CD4-positive, alpha-beta T cell treated with Interleukin-12 subunit alpha and Interleukin-12 subunit beta, for 1 hour (primary cell): Measurements from ENCODE around the gene IFIT3.
"Not testable (repeated sequence)": the region's sequence is repeated elsewhere in the genome, so short reads cannot be mapped to it uniquely, and the experiment has no call there.

ENCODE experiments used
- DNase-seq: peaks from one replicate; pipeline ENCODE4 v3.0.0-alpha.2; 2020

Gene IFIT3

DNA sequence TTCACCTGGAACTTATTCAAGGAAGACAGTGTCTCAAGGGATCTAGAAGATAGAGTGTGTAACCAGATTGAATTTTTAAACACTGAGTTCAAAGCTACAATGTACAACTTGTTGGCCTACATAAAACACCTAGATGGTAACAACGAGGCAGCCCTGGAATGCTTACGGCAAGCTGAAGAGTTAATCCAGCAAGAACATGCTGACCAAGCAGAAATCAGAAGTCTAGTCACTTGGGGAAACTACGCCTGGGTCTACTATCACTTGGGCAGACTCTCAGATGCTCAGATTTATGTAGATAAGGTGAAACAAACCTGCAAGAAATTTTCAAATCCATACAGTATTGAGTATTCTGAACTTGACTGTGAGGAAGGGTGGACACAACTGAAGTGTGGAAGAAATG, 10.9 kb downstream of the IFIT3 start:
- DNase-seq: no peak

DNA sequence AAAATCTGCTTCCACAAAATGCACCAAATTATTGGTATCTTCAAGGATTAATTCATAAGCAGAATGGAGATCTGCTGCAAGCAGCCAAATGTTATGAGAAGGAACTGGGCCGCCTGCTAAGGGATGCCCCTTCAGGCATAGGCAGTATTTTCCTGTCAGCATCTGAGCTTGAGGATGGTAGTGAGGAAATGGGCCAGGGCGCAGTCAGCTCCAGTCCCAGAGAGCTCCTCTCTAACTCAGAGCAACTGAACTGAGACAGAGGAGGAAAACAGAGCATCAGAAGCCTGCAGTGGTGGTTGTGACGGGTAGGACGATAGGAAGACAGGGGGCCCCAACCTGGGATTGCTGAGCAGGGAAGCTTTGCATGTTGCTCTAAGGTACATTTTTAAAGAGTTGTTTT, 12.1 kb downstream of the IFIT3 start:
- no peak for DNase-seq

- no peak for DNase-seq
Measured at GRCh38 chr10:89341649-89342048, 13.9 kb downstream of the IFIT3 start.

- DNase-seq: no peak
Measured at GRCh38 chr10:89342206-89342958, 14.6 kb downstream of the IFIT3 start.

GRCh38 chr10:89343089-89343767, 15.4 kb downstream of the IFIT3 start:
- DNase-seq: no peak

DNA sequence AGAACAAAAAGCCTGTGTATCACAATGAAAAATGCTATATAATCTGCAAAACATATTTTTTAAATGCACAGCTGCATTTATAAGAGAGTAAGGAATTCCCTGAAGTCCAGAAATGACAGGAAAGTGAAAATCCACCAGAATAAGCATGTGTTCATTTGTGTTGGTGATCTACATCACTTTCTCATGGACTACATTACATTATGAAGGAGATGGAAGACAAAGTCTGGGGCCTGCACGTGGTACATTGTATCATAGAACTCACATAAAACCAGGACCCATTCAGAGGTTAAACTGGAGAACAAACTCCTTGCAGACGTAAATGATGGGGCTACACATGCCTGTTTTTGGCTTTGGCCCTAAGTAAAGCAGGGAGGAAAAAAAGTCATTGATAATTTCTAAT, 16.4 kb downstream of the IFIT3 start:
- DNase-seq: no peak

GRCh38 chr10:89345367-89346000, 17.7 kb downstream of the IFIT3 start:
- DNase-seq: no peak

DNA sequence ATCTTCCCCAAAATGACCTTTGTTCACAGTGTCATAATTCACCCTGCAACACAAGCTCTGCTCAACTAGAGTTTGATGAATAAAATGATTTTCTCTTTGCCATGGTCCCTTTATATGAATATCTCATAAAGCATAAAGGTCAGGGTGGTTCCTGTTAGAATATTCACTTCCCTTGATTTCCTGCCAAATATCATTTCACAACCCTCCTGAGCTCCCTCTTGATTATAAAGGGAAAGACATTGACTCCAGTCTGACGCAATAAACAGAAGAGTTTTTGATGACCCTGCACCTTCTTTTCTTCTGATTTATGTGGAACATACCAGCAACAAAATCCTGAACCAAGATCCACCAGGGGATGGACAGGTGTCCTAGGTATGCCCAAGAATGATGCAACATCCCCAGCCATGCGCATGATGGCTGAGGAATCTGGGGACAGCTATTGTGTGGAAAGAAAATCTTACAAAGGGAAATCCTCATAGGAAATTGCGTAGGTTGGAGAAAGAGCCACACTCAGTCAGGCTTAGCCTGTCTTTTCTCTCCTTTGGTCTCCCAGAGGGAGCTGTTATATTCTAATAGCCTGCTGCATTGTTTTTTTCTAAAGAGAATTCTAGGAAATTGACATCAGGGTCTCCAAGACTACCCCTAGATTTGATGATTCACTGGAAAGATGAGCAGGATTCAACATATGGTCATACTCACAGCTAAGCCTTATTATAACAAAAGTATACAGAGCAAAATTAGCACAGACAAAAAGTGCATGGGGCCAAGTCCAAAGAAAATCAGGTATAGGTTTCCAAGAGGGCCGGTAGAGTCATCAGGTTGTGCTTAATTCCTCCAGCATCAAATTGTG, 18.8 kb downstream of the IFIT3 start:
- DNase-seq: no peak

DNA sequence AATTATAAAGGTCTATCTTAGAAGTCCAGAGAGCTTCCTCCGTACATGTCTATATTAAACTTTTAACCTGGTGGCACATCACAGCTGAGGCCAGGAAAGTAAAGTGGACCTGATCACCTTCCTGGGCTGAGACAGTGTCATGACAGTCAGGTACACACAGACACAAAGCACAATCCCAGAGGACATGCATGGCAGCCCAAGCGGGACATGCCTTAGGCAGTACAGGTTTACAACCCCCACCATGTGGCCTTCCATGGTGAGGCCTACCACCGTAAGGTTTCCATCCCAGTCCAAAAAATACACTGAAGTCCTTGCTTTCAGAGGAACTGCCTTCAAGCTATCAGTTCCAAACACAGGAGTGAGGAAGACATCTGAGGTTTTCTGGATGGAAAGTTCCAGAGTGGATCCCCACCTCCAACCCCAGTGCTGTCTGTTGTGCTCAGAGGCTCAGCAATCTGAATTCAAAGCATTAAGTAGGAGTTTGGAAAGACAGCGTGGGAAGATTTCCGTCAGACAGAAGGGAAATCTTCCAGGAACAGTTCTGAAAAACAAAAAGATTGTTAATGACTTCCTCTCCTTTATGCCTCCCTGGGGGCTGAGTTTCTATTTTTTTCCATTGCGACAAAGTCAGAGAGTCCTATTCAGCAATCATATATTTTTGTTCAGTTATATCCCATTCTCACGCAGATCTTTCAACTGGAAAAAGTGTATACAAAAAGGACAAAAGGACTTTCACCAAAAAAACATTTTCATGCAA, 20.1 kb downstream of the IFIT3 start:
- no peak for DNase-seq

- no peak for DNase-seq
Measured at GRCh38 chr10:89348481-89348880, 20.7 kb downstream of the IFIT3 start.

GRCh38 chr10:89348975-89349374, 21.2 kb downstream of the IFIT3 start:
- DNase-seq: no peak

DNA sequence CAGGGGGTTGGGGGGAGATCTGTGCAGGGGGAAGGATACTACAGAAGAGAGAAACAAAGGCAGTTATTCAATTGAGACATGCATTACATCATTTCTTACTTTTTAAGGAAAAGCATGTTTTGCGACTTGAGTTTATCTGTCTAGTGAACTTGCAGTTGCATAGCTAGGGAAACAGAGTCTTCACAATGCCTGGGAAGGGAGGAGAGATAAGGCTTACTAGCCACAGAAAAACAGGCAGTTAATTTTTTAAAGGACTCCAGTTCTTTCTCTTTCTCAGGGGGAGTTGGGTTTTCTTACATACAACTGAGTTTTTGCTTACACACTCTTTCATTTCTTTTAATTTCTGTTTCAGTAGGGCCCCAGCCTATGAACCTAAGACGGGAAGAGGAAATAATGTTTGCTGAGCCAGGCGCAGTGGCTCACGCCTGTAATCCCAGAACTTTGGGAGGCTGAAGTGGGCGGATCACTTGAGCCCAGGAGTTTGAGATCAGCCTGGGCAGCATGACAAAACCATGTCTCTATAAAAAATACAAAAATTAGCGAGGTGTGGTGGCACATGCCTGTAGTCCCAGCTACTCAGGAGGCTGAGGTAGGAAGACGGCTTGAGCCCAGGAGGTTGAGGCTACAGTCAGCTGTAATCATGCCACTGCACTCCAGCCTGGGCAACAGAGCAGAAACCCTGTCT, 23.0 kb downstream of the IFIT3 start:
- not testable (repeated sequence) for DNase-seq

GRCh38 chr10:89351412-89351779, 23.6 kb downstream of the IFIT3 start:
- DNase-seq: no peak

DNA sequence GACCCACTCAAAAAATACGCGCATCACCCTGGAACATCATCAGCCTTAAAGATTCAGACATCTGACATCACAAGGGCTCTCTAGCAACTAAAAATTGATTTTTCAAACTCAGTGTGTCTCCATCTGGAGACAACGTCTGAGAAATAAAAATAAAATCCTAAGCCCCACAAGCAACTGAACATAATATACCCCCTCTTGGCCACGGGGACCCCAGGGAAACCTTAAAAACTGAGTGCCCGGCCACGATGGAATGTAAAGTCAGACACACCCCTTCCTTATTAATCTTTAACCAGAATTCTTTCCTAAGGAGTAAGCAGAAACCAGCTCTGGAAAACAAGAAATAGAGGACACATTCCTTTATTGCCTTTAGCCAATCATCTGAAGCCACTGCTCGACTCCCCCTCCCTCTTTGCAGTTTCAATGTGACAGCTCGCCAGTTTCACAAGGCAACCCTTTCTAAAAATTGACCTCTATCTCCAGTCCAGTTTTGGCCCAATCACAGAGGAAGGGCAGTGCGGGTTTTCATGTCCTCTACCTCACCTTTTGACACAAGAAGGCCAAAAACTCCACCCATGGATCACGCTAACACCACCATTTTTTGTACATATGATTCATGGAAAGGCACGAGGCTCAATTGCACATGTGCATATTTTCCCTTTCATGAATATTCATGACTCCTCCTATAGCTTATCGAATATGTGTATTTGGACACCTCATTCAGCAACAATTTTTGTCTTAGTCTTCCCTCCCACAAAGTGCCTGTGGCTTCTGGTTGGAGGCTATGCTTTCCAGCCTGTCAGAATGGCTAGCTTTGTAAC, 24.2 kb downstream of the IFIT3 start:
- no peak for DNase-seq

DNA sequence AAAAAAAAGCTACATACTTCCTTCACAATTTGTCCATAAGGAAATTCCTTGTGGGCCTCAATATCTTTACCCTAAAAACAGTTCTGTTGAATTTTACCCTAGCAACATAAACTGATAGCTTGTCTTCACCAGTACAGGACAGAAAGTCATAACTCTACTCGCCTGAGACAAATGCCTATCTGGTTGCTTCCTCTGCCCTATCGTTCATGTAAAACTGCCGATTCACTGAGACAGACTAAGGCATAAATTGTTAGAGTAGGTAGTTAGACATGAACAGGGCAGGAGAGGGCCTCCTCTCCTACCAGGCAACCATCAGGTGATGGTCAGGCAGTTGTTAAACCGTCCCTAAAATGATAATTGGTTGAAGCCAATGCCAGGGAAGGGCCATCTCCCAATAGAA, 25.0 kb downstream of the IFIT3 start:
- DNase-seq: no peak

GRCh38 chr10:89355394-89355931, 27.7 kb downstream of the IFIT3 start:
- DNase-seq: no peak

DNA sequence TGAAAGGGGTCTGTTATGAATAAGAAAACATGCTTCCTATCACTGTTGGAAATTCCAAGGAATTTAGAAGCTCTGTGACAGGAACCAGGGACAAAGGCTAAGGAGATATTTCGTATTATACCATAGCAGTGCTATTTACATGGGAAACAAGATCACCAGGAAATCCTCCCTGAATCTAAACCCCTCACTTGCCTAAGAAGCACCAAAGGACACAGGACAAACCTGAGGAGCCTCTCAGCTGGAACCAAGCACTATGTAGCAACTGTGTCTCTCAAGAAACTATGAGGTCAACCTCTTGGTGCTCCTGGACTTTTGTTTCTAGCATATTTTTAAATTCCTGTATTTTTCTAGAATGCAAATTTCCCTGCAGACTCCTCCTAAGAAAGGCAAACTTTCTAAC, 29.3 kb downstream of the IFIT3 start:
- no peak for DNase-seq

DNA sequence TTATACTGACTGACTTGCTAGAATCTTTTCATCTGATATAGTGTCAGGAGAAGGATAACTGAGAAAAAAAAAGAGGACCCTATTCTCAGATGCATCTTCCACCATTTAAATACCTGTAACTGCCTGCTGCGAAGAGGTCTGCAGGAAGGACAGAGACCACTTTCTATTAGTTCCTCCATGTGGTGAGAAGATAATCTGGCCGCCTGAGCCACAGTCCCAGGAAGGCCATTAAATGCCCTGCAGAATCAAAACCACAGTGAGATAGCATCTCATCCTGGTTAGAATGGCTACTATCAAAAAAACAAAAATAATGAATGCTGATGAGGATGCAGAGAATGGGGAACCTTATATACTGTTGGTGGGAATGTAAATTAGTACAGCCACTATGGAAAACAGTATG, 30.2 kb downstream of the IFIT3 start:
- DNase-seq: no peak

DNA sequence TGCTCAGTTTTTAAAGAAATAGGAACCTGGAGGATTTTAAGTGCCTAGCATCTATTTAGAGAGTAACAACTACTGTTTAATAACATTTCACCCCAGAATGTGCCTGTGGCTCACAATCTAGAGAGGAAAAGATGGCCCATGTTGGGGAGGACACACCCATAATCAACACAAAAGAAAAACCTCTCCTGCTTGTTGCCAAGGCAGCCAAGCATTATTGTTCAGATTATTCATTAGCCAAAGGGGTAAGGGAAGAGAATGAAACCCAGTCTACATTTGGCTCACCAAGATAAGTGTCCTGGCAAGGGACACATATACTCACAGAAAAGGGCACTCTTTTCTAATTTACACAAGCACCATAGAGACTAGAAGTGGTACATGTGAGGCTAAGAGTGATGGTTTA, 32.4 kb downstream of the IFIT3 start:
- DNase-seq: no peak

GRCh38 chr10:89362929-89363328, 35.1 kb downstream of the IFIT3 start:
- no peak for DNase-seq
